ENCODE measurements around the gene TTK. TPM values are rescaled to one million over a fixed set of nuclear protein-coding genes. Genes with fewer than 3 reads are reported as not detected.
"Not testable (repeated sequence)": the region's sequence is repeated elsewhere in the genome, so short reads cannot be mapped to it uniquely, and the experiment has no call there.

TTK gene
- total RNA-seq, 1 experiment from 2014 or later = 35.5 TPM

DNA sequence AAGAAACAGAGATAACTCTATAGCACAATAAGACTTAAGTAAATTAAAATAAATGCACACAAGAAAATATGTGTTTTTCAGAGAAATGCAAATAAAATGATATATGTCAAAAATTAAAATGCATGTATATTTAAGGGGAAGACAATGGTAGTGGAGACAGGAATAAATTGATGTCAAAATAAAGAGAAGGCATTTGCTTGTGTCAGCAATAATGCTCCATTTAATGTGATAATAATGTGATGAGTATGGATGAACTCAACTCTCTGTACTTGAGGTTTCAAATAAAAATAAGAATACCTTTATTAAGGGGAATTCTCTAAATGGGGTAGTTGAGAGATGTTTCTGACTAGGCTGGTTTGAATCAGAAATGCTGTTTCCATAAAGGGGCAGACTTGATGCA is 56.3 kb downstream of the TTK start:
- Histone ChIP-seq H3K27me3 (ENCODE audit: control insufficient read depth, insufficient read depth, low read length) (no peaks in the 10 kb centered on the region), H3K36me3 (ENCODE audit: control insufficient read depth, insufficient read depth, low read length) (no peaks in the 10 kb centered on the region), H3K27ac (ENCODE audit: low read length) (no peak overlapping the region), H3K4me1 (ENCODE audit: control insufficient read depth, insufficient read depth, low read length) (no peaks in the 10 kb centered on the region), H3K4me3 (ENCODE audit: low read depth in 2 of 2, low read length in 2 of 2) (no peak overlapping the region), H3K9me3 (ENCODE audit: control insufficient read depth, insufficient read depth, low read depth, low read length) (no peaks in the 10 kb centered on the region)
- ChIA-PET CTCF (no interaction called here), POLR2A (no interaction called here)
- BruUV-seq (replicated peaks) = no TSS peak
- no peak for DNase-seq (ENCODE audit: low read depth, low spot score)
- TF ChIP-seq, protein P1, sequence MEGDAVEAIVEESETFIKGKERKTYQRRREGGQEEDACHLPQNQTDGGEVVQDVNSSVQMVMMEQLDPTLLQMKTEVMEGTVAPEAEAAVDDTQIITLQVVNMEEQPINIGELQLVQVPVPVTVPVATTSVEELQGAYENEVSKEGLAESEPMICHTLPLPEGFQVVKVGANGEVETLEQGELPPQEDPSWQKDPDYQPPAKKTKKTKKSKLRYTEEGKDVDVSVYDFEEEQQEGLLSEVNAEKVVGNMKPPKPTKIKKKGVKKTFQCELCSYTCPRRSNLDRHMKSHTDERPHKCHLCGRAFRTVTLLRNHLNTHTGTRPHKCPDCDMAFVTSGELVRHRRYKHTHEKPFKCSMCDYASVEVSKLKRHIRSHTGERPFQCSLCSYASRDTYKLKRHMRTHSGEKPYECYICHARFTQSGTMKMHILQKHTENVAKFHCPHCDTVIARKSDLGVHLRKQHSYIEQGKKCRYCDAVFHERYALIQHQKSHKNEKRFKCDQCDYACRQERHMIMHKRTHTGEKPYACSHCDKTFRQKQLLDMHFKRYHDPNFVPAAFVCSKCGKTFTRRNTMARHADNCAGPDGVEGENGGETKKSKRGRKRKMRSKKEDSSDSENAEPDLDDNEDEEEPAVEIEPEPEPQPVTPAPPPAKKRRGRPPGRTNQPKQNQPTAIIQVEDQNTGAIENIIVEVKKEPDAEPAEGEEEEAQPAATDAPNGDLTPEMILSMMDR (IDR thresholded peaks at IDR 0.05) = no peak
- TF ChIP-seq POLR2AphosphoS5 (IDR thresholded peaks at IDR 0.05; ENCODE audit: low read depth, low read length) = no peak
- no peak for TF ChIP-seq SIN3A (IDR thresholded peaks at IDR 0.05; ENCODE audit: borderline replicate concordance, insufficient read depth, low read depth, low read length)
- TF ChIP-seq, protein P2, sequence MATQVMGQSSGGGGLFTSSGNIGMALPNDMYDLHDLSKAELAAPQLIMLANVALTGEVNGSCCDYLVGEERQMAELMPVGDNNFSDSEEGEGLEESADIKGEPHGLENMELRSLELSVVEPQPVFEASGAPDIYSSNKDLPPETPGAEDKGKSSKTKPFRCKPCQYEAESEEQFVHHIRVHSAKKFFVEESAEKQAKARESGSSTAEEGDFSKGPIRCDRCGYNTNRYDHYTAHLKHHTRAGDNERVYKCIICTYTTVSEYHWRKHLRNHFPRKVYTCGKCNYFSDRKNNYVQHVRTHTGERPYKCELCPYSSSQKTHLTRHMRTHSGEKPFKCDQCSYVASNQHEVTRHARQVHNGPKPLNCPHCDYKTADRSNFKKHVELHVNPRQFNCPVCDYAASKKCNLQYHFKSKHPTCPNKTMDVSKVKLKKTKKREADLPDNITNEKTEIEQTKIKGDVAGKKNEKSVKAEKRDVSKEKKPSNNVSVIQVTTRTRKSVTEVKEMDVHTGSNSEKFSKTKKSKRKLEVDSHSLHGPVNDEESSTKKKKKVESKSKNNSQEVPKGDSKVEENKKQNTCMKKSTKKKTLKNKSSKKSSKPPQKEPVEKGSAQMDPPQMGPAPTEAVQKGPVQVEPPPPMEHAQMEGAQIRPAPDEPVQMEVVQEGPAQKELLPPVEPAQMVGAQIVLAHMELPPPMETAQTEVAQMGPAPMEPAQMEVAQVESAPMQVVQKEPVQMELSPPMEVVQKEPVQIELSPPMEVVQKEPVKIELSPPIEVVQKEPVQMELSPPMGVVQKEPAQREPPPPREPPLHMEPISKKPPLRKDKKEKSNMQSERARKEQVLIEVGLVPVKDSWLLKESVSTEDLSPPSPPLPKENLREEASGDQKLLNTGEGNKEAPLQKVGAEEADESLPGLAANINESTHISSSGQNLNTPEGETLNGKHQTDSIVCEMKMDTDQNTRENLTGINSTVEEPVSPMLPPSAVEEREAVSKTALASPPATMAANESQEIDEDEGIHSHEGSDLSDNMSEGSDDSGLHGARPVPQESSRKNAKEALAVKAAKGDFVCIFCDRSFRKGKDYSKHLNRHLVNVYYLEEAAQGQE (IDR thresholded peaks at IDR 0.05; ENCODE audit: insufficient read depth in 1 of 2, low read depth in 2 of 2, low read length in 1 of 2) = no peak
- TF ChIP-seq TCF7L2 (IDR thresholded peaks at IDR 0.05; ENCODE audit: low read depth, low read length) = no peak
- intact Hi-C loops (cut with micrococcal nuclease; ENCODE audit: unreplicated experiment) = no loop called here
- in situ Hi-C loops (cut with HindIII; ENCODE audit: low pct_unique_long_range_greater_than_20kb, low sequenced_read_pairs) = no loop called here
- no peak for ATAC-seq

DNA sequence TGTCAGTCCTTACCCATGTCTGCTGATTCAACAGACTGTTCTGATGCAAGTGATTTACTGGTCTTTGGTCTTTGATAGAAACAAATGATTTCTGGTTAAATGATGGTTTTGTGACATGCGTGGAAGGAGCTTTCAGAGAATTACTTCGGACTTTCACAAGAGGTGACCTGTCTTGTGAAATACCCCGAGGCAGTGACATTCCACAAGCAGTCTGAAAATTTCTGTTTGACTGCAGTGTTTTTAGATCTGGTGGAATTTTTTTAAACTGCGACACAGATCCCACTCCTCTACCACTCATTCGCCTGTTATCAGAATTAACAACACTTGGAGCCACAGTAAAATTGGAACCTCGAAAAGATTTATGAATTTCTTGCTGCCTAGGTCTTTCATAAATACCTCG is 63.7 kb downstream of the TTK start:
- CTCF ChIA-PET; POLR2A ChIA-PET; BruUV-seq (replicated peaks); H3K4me1 ChIP-seq (ENCODE audit: control insufficient read depth, insufficient read depth, low read length); in situ Hi-C loops (cut with HindIII; ENCODE audit: low pct_unique_long_range_greater_than_20kb, low sequenced_read_pairs); H3K4me3 ChIP-seq (ENCODE audit: low read depth in 2 of 2, low read length in 2 of 2); H3K36me3 ChIP-seq (ENCODE audit: control insufficient read depth, insufficient read depth, low read length); H3K27me3 ChIP-seq (ENCODE audit: control insufficient read depth, insufficient read depth, low read length); ATAC-seq; intact Hi-C loops (cut with micrococcal nuclease; ENCODE audit: unreplicated experiment); H3K9me3 ChIP-seq (ENCODE audit: control insufficient read depth, insufficient read depth, low read depth, low read length); DNase-seq (ENCODE audit: low read depth, low spot score); H3K27ac ChIP-seq (ENCODE audit: low read length): not testable (repeated sequence)

DNA sequence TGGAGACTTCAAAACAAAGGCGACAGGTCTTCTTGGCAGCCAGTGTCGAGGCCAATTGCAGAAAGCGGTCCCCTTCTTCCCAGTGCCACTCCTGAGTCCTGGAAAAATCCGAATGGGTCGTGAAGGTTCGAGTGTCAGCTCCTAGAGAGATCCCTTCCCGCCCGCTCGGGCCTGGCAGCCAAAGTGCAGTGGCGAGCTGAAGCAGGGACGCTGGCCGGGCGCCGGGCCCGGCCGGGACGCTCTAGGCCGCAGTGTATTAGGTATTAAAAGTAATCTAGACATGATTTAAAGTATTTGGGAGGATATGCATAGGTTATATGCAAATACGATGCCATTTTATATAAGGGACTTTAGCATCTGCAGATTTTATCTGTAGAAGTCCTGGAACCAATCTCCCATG is 66.0 kb downstream of the TTK start:
- CTCF ChIA-PET = interaction anchor here (0.6 kb wide), 1 partner anchor 32 kb away, joined by 5 read pairs; no protein-coding TSS in a partner anchor
- in situ Hi-C loops (cut with HindIII; ENCODE audit: low pct_unique_long_range_greater_than_20kb, low sequenced_read_pairs); DNase-seq (ENCODE audit: low read depth, low spot score); H3K27ac ChIP-seq (ENCODE audit: low read length); POLR2A ChIA-PET; H3K27me3 ChIP-seq (ENCODE audit: control insufficient read depth, insufficient read depth, low read length); intact Hi-C loops (cut with micrococcal nuclease; ENCODE audit: unreplicated experiment); H3K4me3 ChIP-seq (ENCODE audit: low read depth in 2 of 2, low read length in 2 of 2); H3K9me3 ChIP-seq (ENCODE audit: control insufficient read depth, insufficient read depth, low read depth, low read length); H3K4me1 ChIP-seq (ENCODE audit: control insufficient read depth, insufficient read depth, low read length); ATAC-seq; BruUV-seq (replicated peaks); H3K36me3 ChIP-seq (ENCODE audit: control insufficient read depth, insufficient read depth, low read length): not testable (repeated sequence)
